HepG2 (cell line): Measurements from ENCODE around the gene DCPS. TPM values are rescaled to one million over a fixed set of nuclear protein-coding genes. Genes with fewer than 3 reads are reported as not detected.
A peak's percentile ranks its signal among the peaks of the same experiment; 100 is the strongest.

ENCODE experiments used
- AFF4 ChIP-seq: sonication (generic); formaldehyde crosslinking; IDR thresholded peaks from 2 replicates; pipeline ENCODE4 v1.4.0; 2020; ENCODE audit warnings: missing genetic modification reagents
- AGO2 ChIP-seq: fragments of 200-400 bp; formaldehyde crosslinking; optimal IDR thresholded peaks from 2 replicates; pipeline ENCODE3; 2017; ENCODE audit warnings: mild to moderate bottlenecking, low read depth, low read length, moderate library complexity
- ARID2 ChIP-seq: sonication (generic); formaldehyde crosslinking; IDR thresholded peaks from 2 replicates; pipeline ENCODE4 v1.8.1; 2022; ENCODE audit warnings: mild to moderate bottlenecking, missing genetic modification reagents, borderline replicate concordance
- ATAD3A ChIP-seq: sonication (generic); formaldehyde crosslinking; IDR thresholded peaks from 2 replicates; pipeline ENCODE4 v1.4.0; 2020; ENCODE audit warnings: missing genetic modification reagents
- BCL6 ChIP-seq: IDR thresholded peaks from 2 replicates; pipeline ENCODE4 v1.6.1; 2016; ENCODE audit warnings: missing genetic modification reagents, missing compliant biosample characterization
- FOSL2 ChIP-seq: sonication (generic); formaldehyde crosslinking; IDR thresholded peaks from 2 replicates; pipeline ENCODE4 v1.4.0; 2020; ENCODE audit warnings: missing genetic modification reagents
- JARID2 ChIP-seq: sonication (generic); formaldehyde crosslinking; IDR thresholded peaks from 2 replicates; pipeline ENCODE4 v1.8.1; 2023; ENCODE audit warnings: missing genetic modification reagents, inconsistent platforms; ENCODE audit not compliant: insufficient replicate concordance
- KLF11 ChIP-seq: IDR thresholded peaks from 2 replicates; pipeline ENCODE4 v1.6.1; 2016; ENCODE audit warnings: missing compliant biosample characterization
- MTF2 ChIP-seq: sonication (generic); formaldehyde crosslinking; IDR thresholded peaks from 2 replicates; pipeline ENCODE4 v1.5.0; 2020; ENCODE audit warnings: missing genetic modification reagents, borderline replicate concordance
- PAWR ChIP-seq: sonication (generic); formaldehyde crosslinking; IDR thresholded peaks from 2 replicates; pipeline ENCODE4 v1.4.0; 2020; ENCODE audit warnings: missing genetic modification reagents, mild to moderate bottlenecking, borderline replicate concordance
- RFXAP ChIP-seq: sonication (generic); formaldehyde crosslinking; IDR thresholded peaks from 2 replicates; pipeline ENCODE4 v1.4.0; 2020; ENCODE audit warnings: missing genetic modification reagents, borderline replicate concordance
- SP5 ChIP-seq: IDR thresholded peaks from 2 replicates; pipeline ENCODE4 v1.6.1; 2016; ENCODE audit warnings: low read depth, borderline replicate concordance
- ZKSCAN1 ChIP-seq: fragments of 150-350 bp; IDR thresholded peaks from 2 replicates; pipeline ENCODE4 v1.6.1; 2014; ENCODE audit warnings: low read length
- ZNF354B ChIP-seq: sonication (generic); formaldehyde crosslinking; IDR thresholded peaks from 2 replicates; pipeline ENCODE4 v1.8.0; 2022; ENCODE audit warnings: mild to moderate bottlenecking, missing genetic modification reagents
- ZNF496 ChIP-seq: sonication (generic); formaldehyde crosslinking; IDR thresholded peaks from 2 replicates; pipeline ENCODE4 v1.8.1; 2023; ENCODE audit warnings: mild to moderate bottlenecking, moderate library complexity, missing genetic modification reagents; ENCODE audit not compliant: insufficient replicate concordance
- ZNF543 ChIP-seq: sonication (generic); formaldehyde crosslinking; IDR thresholded peaks from 2 replicates; pipeline ENCODE4 v1.4.0; 2020; ENCODE audit warnings: mild to moderate bottlenecking, missing genetic modification reagents
- ZNF556 ChIP-seq: sonication (generic); formaldehyde crosslinking; IDR thresholded peaks from 2 replicates; pipeline ENCODE4 v1.4.0; 2020; ENCODE audit warnings: mild to moderate bottlenecking, missing genetic modification reagents, borderline replicate concordance
- ZNF562 ChIP-seq: sonication (generic); formaldehyde crosslinking; IDR thresholded peaks from 2 replicates; pipeline ENCODE4 v1.8.0; 2022; ENCODE audit warnings: missing genetic modification reagents, borderline replicate concordance
- ZNF614 ChIP-seq: IDR thresholded peaks from 2 replicates; pipeline ENCODE4 v1.6.1; 2018; ENCODE audit warnings: missing biosample characterization, missing genetic modification reagents, inconsistent platforms, borderline replicate concordance
- ZNF749 ChIP-seq: sonication (generic); formaldehyde crosslinking; IDR thresholded peaks from 2 replicates; pipeline ENCODE4 v1.8.0; 2022; ENCODE audit warnings: mild to moderate bottlenecking, missing genetic modification reagents, moderate library complexity, borderline replicate concordance
- ZNF784 ChIP-seq: sonication (generic); formaldehyde crosslinking; IDR thresholded peaks from 2 replicates; pipeline ENCODE4 v1.5.1; 2020; ENCODE audit warnings: missing genetic modification reagents, mild to moderate bottlenecking, borderline replicate concordance
- ZNF879 ChIP-seq: sonication (generic); formaldehyde crosslinking; IDR thresholded peaks from 2 replicates; pipeline ENCODE4 v1.8.1; 2023; ENCODE audit warnings: missing genetic modification reagents
- ZSCAN31 ChIP-seq: sonication (generic); formaldehyde crosslinking; IDR thresholded peaks from 2 replicates; pipeline ENCODE4 v1.5.0; 2020; ENCODE audit warnings: low read depth, mild to moderate bottlenecking, missing genetic modification reagents
- polyA plus RNA-seq, 8 experiments: library from polyadenylated mRNA; depleted of rRNA in 3 of 8; stranded (reverse) in 7 of 8; unstranded in 1 of 8; fragments of >200 nt; fragmentation: Illumina TruSeq in 4 of 8; extraction: Trizol in 4 of 8; gene quantifications; 2 replicates each; pipeline versions ENCODE4 v1.2.1 to v1.2.3, GENCODE V29; 2011 to 2016; ENCODE audit warnings: low read depth in 4 of 8, missing spikeins in 1 of 8, mixed read lengths in 1 of 8; ENCODE audit not compliant: insufficient read depth in 1 of 8
- total RNA-seq, 5 experiments: library from RNA; depleted of rRNA; stranded (reverse); fragments of >200 nt; fragmentation: Illumina TruSeq; extraction: Trizol; gene quantifications; 2 replicates each; pipeline ENCODE4 v1.2.3, GENCODE V29; 2016; ENCODE audit warnings: low read depth in 1 of 5
- TF ChIP-seq, protein P1 (sequence below): sonication (generic); formaldehyde crosslinking; IDR thresholded peaks from 2 replicates; pipeline ENCODE4 v1.8.0; 2022; ENCODE audit warnings: mild to moderate bottlenecking, missing genetic modification reagents, moderate library complexity
- TF ChIP-seq, protein P2 (sequence below): sonication (generic); formaldehyde crosslinking; IDR thresholded peaks from 2 replicates; pipeline ENCODE4 v1.8.0; 2022; ENCODE audit warnings: mild to moderate bottlenecking, missing genetic modification reagents

The DCPS gene
- total and polyA plus RNA-seq, 2 of the 13 experiments (the other 11 are each of a cell fraction or from before 2014, with no cell fraction given) = 21.9 to 22.5 TPM

- TF ChIP-seq, protein P1, sequence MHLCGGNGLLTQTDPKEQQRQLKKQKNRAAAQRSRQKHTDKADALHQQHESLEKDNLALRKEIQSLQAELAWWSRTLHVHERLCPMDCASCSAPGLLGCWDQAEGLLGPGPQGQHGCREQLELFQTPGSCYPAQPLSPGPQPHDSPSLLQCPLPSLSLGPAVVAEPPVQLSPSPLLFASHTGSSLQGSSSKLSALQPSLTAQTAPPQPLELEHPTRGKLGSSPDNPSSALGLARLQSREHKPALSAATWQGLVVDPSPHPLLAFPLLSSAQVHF (CRISPR knock-in tag) = no peak
- TF ChIP-seq RFXAP (no peak), JARID2 (CRISPR knock-in tag) (no peak), MTF2 (no peak), ZNF784 (CRISPR knock-in tag) (no peak), ZNF354B (CRISPR knock-in tag) (no peak), ZNF614 (CRISPR knock-in tag) (no peak), ARID2 (no peak), ZNF562 (CRISPR knock-in tag) (no peak), ZNF543 (CRISPR knock-in tag) (peak; percentile 63; the same call in 1 of the 2 replicates), ZSCAN31 (CRISPR knock-in tag) (no peak), ZNF556 (CRISPR knock-in tag) (0 out of 2 replicates have a peak, but pooled peaks have one; percentile 30), FOSL2 (no peak), ZNF496 (CRISPR knock-in tag) (no peak), KLF11 (CRISPR knock-in tag) (no peak), ZKSCAN1 (no peak), BCL6 (CRISPR knock-in tag) (peak; percentile 21; the same call in 1 of the 2 replicates), AGO2 (no peak), SP5 (CRISPR knock-in tag) (0 out of 2 replicates have a peak, but pooled peaks have one; percentile 19), ZNF879 (CRISPR knock-in tag) (no peak), ZNF749 (no peak), ATAD3A (CRISPR knock-in tag) (no peak), AFF4 (CRISPR knock-in tag) (no peak), PAWR (no peak)
- TF ChIP-seq, protein P2, sequence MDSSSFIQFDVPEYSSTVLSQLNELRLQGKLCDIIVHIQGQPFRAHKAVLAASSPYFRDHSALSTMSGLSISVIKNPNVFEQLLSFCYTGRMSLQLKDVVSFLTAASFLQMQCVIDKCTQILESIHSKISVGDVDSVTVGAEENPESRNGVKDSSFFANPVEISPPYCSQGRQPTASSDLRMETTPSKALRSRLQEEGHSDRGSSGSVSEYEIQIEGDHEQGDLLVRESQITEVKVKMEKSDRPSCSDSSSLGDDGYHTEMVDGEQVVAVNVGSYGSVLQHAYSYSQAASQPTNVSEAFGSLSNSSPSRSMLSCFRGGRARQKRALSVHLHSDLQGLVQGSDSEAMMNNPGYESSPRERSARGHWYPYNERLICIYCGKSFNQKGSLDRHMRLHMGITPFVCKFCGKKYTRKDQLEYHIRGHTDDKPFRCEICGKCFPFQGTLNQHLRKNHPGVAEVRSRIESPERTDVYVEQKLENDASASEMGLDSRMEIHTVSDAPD (CRISPR knock-in tag) = no peak
Measured at GRCh38 chr11:126355324-126355925, 51.6 kb downstream of the DCPS start, which contains the start of gene ST3GAL4 (continued).
